KBM-7 (cell line): Measurements from ENCODE around the gene RNASEH2C.
"Not testable (repeated sequence)": the region's sequence is repeated elsewhere in the genome, so short reads cannot be mapped to it uniquely, and the experiment has no call there.

Experiments used
- DNase-seq: peaks from one replicate; pipeline ENCODE4 v3.0.0-alpha.2; 2015
- in situ Hi-C: fragments of 300-500 bp; cut with MboI; formaldehyde crosslinking; loops from 2 replicates; pipeline ENCODE4 v1.14.3; 2020; ENCODE audit warnings: low sequenced_read_pairs, low pct_unique_long_range_greater_than_20kb, mixed read lengths

Gene RNASEH2C

DNA sequence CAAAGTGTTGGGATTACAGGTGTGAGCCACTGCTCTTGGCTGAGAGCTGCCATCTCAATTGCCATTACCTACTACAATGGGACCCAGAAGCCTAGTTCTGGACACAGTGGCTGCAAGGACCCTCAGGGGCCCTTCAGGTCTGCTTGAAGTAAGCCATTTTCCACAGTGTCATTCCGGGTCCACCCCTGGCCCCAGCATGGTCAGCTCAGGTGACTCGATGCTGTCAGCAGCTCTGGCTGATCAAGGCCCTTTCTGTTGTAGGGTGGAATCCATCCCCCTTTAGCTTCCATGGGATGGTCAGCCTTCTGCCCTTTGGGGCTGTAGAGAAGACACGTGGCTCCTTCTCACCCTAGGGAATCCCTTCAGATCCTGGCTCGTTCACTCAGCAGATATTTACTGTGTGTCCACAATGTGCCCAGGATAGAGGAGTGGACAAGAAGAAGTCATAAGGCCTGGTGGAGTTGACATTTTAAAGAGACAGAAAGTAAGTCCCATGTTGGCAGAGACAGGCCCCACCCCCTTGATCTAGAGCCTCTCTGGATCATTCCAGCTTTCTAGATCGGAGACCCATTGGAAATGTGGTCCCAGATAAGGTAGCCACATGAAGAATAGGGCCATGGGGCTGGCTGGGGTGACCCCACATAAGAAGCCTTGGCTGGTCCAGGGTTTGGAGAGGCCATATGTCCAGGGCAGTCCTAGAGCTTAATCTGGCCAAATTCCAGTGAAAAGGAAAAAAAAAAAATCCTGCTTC lies 23.6 kb downstream of the RNASEH2C start:
- in situ Hi-C loops, result no loop called here
- DNase-seq, result no peak

DNA sequence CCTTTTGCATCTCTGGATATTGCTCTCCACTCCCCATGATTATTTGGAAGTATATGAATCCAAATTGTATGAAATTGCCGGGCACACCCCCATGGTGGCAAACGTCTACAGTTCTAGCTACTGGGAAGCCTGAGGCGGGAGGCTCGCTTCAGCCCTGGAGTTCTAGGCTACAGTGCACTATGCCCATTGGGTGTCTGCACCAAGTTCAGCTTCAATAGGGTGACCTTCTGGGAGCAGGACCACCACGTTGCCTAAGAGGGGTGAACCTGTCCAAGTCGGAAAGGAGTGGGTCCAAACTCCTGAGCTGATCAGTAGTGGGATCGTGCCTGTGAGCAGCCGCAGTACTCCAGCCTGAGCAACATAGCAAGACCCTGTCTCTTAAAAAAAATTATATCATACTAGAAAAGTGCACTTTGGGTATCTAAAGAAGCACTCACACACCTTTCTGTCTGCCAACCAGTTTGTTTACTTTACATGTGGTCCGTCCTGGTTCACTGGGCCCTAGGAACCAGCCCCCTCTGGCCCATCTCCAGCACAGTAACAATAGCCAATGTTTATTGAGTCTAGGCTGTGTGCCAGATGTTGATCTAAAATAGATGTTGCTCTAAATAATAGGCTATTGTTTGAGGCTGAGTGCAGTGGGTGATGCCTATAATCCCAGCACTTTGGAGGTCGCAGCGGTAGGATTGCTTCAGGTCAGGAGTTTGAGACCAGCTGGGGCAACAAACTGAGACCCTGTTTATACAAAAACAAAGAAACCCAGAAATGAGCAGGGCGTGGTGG lies 24.9 kb downstream of the RNASEH2C start:
- DNase-seq, result no peak

DNA sequence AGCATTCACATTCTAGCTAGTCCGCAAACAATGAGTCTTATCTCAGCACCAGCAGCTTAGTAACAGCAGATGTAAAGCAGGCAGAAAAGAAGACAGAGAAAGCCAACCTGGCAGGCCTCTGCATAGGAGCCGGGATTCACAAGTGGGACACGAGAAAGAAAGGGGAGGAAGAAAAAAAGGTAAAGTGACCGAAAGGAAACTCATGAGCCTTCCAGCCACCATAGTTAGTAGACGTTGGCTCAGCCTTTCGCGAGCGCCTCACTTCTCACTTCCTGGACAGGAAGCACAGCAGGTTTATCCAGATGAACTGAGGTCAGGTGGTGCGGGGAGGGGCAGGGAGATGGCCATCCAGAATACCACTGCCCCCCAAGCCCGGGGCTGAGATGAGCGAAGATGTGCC lies 28.2 kb downstream of the RNASEH2C start:
- no peak for DNase-seq
- in situ Hi-C loops, result no loop called here

More for the DNA sequence above, 24.9 kb downstream of the RNASEH2C start:
- in situ Hi-C loops, result no loop called here

DNA sequence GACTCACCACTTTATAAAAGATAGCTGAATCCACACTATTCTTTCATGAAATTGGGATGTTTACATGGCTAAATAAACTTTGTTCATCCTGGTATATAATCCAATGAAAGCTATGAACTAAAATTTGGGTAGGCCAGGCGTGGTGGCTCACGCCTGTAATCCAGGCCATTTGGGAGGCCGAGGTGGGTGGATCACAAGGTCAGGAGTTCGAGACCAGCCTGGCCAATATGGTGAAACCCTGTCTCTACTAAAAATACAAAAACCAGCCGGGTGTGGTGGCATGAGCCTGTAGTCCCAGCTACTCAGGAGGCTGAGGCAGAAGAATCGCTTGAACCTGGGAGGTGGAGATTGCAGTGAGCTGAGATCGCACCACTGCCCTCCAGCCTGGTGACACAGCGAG lies 28.8 kb downstream of the RNASEH2C start:
- DNase-seq, in situ Hi-C loops: not testable (repeated sequence)

DNA sequence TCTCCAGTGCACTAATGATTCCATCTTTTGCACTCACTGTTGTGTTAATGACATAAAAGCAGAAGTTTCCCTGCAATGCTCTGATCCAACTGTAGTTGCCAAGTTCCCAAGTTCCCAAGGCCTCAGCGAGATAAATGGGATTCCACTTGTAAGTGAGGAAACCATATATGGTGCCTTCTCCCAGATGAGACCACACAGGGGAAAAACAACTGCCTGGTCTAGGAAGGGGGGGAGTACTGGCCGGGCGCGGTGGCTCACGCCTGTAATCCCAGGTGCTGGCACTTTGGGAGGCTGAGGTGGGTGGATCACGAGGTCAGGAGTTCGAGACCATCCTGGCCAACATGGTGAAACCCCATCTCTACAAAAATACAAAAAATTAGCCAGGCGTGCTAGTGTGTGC lies 34.6 kb downstream of the RNASEH2C start:
- in situ Hi-C loops, result no loop called here

DNA sequence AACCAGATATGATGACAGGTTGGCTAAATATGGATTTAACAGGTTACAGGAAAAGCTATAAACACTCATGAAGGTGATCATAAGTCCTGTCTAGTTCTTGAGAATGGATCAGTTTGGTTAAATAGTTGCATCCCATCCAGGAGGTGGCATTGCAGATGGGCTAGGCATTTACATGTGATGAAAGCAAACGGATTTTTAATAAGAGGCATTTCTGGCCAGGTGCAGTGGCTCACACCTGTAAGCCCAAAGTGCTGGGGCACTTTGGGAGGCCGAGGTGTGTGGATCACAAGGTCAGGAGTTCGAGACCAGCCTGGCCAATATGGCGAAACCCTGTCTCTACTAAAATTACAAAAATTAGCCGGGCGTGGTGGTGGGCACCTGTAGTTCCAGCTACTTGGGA lies 37.1 kb downstream of the RNASEH2C start:
- DNase-seq, in situ Hi-C loops: not testable (repeated sequence)

More for the DNA sequence above, 34.6 kb downstream of the RNASEH2C start:
- no peak for DNase-seq

DNA sequence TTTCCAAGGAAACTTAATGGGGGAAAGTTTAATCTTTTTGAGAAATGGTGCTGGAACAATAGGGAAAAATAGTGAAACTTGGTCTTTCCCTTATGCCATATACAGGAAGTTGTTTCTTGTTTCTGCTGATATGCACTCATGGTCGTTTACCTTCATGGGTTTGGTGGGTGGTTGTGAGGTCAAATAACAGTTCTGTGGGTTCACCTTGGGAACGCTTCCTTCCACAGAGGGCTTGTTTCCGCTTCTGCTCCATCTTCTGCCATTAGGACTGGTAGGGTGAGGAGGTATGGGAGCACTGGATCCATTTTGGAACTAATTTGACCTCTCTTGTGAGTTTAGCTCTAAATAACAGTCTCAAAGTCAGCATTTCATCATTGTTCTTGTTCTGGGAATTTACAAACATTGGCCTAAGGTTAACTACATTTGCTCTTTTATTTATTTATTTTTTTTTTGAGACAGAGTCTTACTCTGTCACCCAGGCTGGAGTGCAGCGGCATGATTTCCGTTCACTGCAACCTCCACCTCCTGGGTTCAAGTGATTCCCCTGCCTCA lies 40.3 kb downstream of the RNASEH2C start:
- DNase-seq, result no peak
- in situ Hi-C loops, result no loop called here

DNA sequence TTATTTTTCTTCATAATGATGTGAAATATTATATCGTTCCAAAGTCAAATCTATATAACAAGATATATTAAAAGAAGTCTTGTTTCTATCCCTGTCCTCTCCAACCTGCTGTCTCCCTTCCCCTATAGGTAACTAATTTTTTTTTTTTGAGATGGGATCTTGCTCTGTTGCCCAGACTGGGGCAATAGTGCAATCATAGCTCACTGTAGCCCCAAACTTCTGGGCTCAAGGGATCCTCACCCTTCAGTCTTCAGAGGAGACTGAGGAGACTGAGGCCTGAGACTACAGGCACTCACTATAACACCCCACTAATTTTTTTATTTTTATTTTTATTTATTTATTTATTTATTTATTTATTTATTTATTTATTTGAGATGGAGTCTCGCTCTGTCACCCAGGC lies 47.6 kb downstream of the RNASEH2C start:
- DNase-seq, result no peak
- in situ Hi-C loops, result no loop called here

DNA sequence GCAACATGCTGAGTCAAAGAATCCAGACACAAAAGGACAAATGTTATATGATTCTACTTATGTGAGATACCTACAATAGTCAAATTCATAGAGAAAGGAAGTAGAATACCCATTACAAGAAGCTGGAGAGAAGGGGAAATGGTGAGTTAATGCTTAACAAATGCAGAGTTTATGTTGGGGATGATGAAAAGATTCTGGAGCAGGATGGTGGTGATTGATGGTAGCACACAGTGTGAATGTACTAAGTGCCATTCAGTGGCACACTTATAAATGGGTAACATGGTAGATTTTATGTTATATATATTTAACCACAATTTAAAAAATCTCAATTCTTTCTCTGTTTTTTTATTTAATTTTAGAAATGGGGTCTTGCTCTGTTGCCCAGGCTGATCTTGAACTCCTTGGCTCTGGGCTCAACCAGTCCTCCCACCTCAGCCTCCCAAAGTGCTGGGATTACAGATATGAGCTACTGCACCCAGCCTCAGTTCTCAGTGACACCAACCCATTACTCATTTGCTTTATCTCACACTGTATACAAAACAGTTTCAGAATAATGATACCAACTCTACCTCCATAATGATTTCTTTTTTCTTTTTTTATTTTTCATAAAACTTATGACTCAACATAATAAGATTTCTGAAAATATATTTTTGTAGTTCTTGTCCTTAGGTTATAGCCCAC lies 48.3 kb downstream of the RNASEH2C start:
- in situ Hi-C loops, result no loop called here
- DNase-seq, result no peak
